HUES6 (cell line): ENCODE results near the gene ZNF212.

ENCODE experiments used
- H3K27ac ChIP-seq: 2 replicates; pipeline ENCODE4 v1.7.0; 2013; ENCODE audit warnings: low read depth, mild to moderate bottlenecking, low read length, inconsistent platforms
- H3K27me3 ChIP-seq: 2 replicates; pipeline ENCODE4 v1.6.1; 2013; ENCODE audit warnings: low read length; ENCODE audit not compliant: control insufficient read depth, insufficient read depth
- H3K36me3 ChIP-seq: 2 replicates; pipeline ENCODE4 v1.6.1; 2013; ENCODE audit warnings: low read length; ENCODE audit not compliant: control insufficient read depth, insufficient read depth
- H3K4me1 ChIP-seq: 2 replicates; pipeline ENCODE4 v1.6.1; 2013; ENCODE audit warnings: low read length; ENCODE audit not compliant: control insufficient read depth, insufficient read depth
- H3K4me3 ChIP-seq: 2 replicates; pipeline ENCODE4 v1.5.1; 2013; ENCODE audit warnings: low read depth, low read length
- H3K9ac ChIP-seq: one replicate; pipeline ENCODE4 v1.6.1; 2013; ENCODE audit warnings: mild to moderate bottlenecking, low read length
- H3K9me3 ChIP-seq: 2 replicates; pipeline ENCODE4 v1.6.1; 2013; ENCODE audit warnings: low read depth, low read length; ENCODE audit not compliant: control insufficient read depth, insufficient read depth

ZNF212 gene

GRCh38 chr7:149239345-149240143 is at the start of gene ZNF212:
Gene ZNF212 (plus strand): TSS chr7:149239651. CDS start chr7:149239779, 128 bp downstream.
- Histone ChIP-seq H3K27ac (peak within 1 kb of the TSS; percentile 82), H3K4me3 (peak within 1 kb of the TSS; percentile 99), H3K36me3 (no peaks in the 10 kb centered on the region), H3K27me3 (peaks cover 15% of the 10 kb centered on the region; the same call in 1 of the 2 replicates), H3K9me3 (peaks cover 3% of the 10 kb centered on the region; the same call in 1 of the 2 replicates), H3K9ac (peak within 1 kb of the TSS; percentile 93), H3K4me1 (peaks cover 8% of the 10 kb centered on the region; the same call in 1 of the 2 replicates)

DNA sequence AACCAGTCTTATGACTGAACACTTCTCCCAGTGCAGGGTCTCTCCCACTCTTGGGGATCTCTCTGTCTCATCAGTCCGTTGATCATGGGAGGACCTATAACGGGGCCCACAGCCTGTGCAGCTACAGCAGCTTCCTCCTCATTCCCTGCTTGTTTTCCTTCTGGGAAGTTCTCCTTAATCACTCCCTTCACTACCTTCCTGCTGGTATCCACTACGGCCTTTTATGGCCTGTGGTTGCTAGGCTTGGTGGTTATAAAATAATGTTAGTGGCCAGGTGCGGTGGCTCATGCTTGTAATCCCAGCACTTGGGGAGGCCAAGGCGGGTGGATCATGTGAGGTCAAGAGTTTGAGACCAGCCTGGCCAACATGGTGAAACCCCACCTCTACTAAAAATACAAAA is 47.6 kb upstream of the ZNF212 start:
- Histone ChIP-seq H3K9ac (no peak overlapping the region), H3K27me3 (no peaks in the 10 kb centered on the region), H3K9me3 (no peaks in the 10 kb centered on the region), H3K4me1 (peaks cover 6% of the 10 kb centered on the region; the same call in 1 of the 2 replicates), H3K27ac (no peak overlapping the region), H3K4me3 (no peak overlapping the region), H3K36me3 (no peaks in the 10 kb centered on the region)

DNA sequence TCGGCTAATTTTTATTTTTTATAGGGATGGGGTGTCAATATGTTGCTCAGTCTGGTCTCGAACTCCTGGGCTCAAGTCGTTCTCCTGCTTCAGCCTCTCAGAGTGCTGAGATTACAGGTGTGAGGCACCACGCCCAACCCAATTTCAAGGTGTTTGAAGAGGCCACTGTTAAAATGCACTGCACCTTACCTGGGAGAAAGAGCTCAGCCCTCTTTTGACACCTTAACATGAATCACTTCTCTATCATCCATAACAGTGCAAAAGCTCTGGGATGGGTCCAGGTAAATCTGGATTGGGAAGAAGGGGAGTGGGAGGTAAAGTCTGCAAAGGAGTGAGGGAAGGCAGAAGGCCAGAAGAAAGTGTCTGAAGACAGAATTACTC is 44.7 kb upstream of the ZNF212 start:
- Histone ChIP-seq H3K9ac (peak overlapping the region; percentile 92), H3K4me3 (peak overlapping the region; percentile 80), H3K27me3 (no peaks in the 10 kb centered on the region), H3K9me3 (no peaks in the 10 kb centered on the region), H3K27ac (no peak overlapping the region), H3K4me1 (peaks cover 8% of the 10 kb centered on the region; the same call in 1 of the 2 replicates), H3K36me3 (peaks cover 22% of the 10 kb centered on the region)

DNA sequence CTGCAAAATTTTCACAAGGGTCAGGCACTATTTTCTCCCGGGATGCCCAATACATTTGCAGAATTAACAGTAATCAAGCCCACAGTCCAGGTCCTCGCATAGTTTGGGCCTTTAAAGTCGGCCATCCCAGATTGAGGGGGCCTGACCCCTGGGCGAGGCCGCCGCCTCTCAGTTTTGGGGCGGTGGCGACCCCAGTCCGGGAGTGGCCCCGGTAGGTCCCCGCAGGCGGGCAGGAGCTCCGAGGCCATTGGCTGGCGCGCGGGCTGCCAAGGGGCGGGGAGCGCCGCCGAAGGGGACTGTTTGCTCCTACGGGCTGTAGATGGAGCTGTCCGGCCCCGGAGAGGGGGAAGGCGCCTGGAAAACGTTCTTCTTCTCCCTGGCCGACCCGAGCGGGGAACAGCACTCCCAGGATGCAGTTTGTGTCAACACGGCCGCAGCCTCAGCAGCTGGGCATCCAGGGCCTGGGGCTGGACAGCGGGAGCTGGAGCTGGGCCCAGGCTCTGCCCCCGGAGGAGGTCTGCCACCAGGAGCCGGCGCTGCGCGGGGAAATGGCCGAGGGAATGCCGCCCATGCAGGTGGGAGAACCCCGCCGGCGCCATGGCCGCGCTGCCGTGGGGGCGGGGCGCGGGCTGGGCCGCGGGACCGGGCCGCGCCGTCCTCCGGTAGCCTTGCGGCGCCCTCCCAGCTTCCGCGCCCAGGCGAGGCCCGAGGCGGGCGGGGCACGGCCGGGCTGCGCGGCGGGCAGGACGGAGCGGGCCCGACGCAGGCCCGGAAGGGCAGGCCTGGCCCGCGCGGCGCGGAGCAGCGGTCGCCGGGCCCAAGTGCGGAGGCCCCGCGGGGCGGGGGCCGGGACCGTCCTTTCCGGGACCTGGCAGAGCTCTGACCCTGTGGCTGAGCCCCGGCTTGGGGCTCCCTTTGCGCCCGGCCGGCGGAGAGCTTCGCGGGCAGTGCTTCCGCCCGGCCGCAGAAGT is 44.0 kb upstream of the ZNF212 start, which contains the start of gene ZNF282:
Gene ZNF282, plus strand, starts transcription at position 367 of the 971 bp plus-strand sequence. Its CDS starts 44 bp downstream, at position 411.
- Histone ChIP-seq H3K4me3 (peak within 1 kb of the TSS; percentile 80), H3K27ac (peak within 1 kb of the TSS; percentile 52; the same call in 1 of the 2 replicates), H3K9ac (peak within 1 kb of the TSS; percentile 92), H3K27me3 (no peaks in the 10 kb centered on the region), H3K9me3 (no peaks in the 10 kb centered on the region), H3K4me1 (peaks cover 8% of the 10 kb centered on the region; the same call in 1 of the 2 replicates), H3K36me3 (peaks cover 29% of the 10 kb centered on the region)

DNA sequence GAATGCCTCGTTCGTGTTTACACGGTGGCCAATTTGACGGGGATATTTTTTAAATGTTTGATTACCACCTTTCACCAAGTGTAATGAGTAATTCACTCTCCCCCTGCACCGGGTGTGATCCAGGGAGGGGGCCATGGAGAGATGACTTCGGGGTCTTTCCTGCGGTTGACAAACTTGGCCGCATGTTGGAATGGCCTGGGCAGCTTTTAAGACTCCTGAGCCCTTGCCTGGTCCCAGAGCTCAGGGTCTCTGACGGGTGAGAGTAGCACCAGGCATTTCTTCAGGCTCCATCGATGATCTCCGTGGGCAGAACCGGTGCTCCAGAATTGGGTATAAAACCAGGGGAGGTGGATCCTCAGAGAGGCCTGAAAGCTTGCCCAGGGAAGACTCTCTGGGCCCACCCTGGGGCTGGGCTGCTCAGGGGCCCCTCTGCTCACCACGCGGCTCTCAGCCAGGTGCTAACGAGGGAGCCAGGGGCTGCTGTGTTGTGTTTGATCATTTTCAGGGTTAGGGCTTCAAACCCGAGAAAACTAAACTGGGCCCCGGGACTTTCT is 43.2 kb upstream of the ZNF212 start:
- no peaks in the 10 kb centered on the region for H3K27me3 ChIP-seq
- H3K4me1 ChIP-seq: peaks cover 8% of the 10 kb centered on the region; the same call in 1 of the 2 replicates
- peak overlapping the region; percentile 92 for H3K9ac ChIP-seq
- H3K9me3 ChIP-seq: no peaks in the 10 kb centered on the region
- peak overlapping the region; percentile 80 for H3K4me3 ChIP-seq
- H3K36me3 ChIP-seq: peaks cover 36% of the 10 kb centered on the region
- H3K27ac ChIP-seq: peak overlapping the region; percentile 9; the same call in 1 of the 2 replicates

DNA sequence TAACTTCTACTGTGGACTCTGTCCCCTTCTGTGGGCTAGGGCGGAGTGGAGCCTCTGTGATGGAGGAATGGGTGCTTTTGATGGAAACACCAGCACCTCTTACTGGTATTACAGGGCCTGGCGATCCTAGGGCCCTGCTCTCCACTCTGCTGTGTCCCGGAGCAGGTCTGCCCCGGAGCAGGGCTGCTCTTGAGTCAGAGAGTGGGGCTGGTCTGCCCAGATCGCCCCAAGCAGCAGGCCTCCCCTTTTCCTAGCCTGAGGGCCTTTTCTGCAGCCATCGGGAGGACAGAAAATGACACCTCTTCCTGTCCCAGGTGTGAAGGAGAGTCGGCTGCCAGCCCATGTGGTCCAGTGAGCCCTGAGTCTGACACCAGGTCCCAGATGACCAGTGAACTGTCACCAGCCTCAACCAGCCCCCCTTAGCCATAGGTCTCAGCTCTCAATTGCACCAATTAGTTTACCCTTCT is 42.7 kb upstream of the ZNF212 start:
- H3K36me3 ChIP-seq: peaks cover 41% of the 10 kb centered on the region

GRCh38 chr7:149197675-149198074 is 41.8 kb upstream of the ZNF212 start:
- Histone ChIP-seq H3K27me3 (no peaks in the 10 kb centered on the region), H3K36me3 (peaks cover 48% of the 10 kb centered on the region), H3K9me3 (no peaks in the 10 kb centered on the region), H3K9ac (no peak overlapping the region), H3K4me3 (no peak overlapping the region), H3K4me1 (peaks cover 8% of the 10 kb centered on the region; the same call in 1 of the 2 replicates), H3K27ac (no peak overlapping the region)

More for the DNA sequence above, 42.7 kb upstream of the ZNF212 start:
- no peaks in the 10 kb centered on the region for H3K27me3 ChIP-seq
- H3K4me3 ChIP-seq: peak overlapping the region; percentile 80
- peaks cover 8% of the 10 kb centered on the region; the same call in 1 of the 2 replicates for H3K4me1 ChIP-seq
- H3K9ac ChIP-seq: peak overlapping the region; percentile 92
- H3K27ac ChIP-seq: peak overlapping the region; percentile 9; the same call in 1 of the 2 replicates
- no peaks in the 10 kb centered on the region for H3K9me3 ChIP-seq

DNA sequence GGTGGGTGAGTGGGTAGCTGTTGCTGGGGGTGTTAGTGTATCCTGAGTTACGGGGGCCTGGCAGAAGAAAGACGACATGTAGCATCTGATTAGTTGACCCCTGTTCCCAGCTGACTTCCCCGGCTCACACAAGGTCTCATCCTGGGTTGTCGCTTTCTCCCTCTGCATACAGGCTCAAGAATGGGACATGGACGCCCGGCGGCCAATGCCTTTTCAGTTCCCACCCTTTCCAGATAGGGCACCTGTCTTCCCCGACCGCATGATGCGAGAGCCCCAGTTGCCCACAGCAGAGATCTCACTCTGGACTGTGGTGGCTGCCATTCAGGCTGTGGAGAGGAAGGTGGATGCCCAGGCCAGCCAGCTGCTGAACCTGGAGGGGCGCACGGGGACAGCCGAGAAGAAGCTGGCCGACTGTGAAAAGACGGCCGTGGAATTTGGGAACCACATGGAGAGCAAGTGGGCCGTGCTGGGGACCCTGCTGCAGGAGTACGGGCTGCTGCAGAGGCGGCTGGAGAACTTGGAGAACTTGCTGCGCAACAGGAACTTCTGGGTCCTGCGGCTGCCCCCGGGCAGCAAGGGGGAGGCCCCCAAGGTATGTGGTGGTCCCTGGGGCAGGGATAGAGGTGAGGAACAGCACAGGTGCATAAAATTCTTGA is 41.2 kb upstream of the ZNF212 start:
- Histone ChIP-seq H3K9me3 (no peaks in the 10 kb centered on the region), H3K9ac (no peak overlapping the region), H3K36me3 (peaks cover 54% of the 10 kb centered on the region)

DNA sequence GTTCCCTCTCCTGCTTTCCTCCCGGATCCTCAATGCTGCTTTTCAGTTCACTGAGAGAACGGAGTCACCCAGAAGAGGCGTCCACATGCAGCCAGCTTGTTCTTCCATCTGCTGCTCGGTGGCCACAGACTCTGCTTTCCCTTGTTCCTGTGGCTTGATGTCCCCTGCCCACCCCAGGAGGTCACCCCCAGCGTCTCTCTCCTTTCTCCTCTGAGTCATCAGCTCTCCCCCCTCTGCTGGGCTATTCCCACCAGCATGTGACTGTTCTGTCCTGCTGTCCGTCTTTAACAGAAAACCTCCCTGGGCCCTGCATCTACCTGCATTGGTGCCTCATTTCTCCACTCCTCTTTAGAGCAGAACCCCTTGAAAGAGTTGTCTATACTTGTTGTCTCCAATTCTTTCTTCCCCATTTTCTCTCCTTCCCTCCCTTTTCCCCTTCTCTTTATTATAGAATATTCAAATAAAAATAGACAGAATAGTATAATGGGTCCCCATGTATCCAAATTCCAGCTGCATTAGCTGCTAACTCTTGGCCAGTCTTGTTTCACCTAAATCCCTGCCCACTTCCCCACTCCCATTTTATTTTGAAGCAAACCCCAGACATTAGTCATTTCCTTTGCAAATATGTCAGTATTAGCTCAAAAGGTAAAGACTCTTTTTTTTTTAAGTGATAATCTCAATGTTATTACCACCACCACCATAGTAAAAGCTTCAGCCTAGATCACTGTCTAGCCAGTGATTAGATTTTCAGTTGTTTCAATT is 40.0 kb upstream of the ZNF212 start:
- Histone ChIP-seq H3K9ac (no peak overlapping the region), H3K4me3 (no peak overlapping the region), H3K27me3 (no peaks in the 10 kb centered on the region), H3K36me3 (peaks cover 65% of the 10 kb centered on the region), H3K4me1 (peaks cover 8% of the 10 kb centered on the region; the same call in 1 of the 2 replicates), H3K27ac (no peak overlapping the region), H3K9me3 (no peaks in the 10 kb centered on the region)

More for the DNA sequence above, 41.2 kb upstream of the ZNF212 start:
- Histone ChIP-seq H3K27ac (no peak overlapping the region), H3K27me3 (no peaks in the 10 kb centered on the region), H3K4me3 (no peak overlapping the region), H3K4me1 (peaks cover 8% of the 10 kb centered on the region; the same call in 1 of the 2 replicates)
